ENCODE measurements around the gene TSPAN31. TPM values are rescaled to one million over a fixed set of nuclear protein-coding genes. Genes with fewer than 3 reads are reported as not detected.
"Not testable (repeated sequence)": the region's sequence is repeated elsewhere in the genome, so short reads cannot be mapped to it uniquely, and the experiment has no call there.

TSPAN31 gene
- total RNA-seq, 1 donor from 2014 or later, result 109 TPM

GRCh38 chr12:57770734-57771133, 25.9 kb downstream of the TSPAN31 start:
- Histone ChIP-seq H3K27me3 (ENCODE audit: control insufficient read depth, insufficient read depth, low read length) (no peaks in the 10 kb centered on the region), H3K36me3 (ENCODE audit: control insufficient read depth, insufficient read depth, low read length) (peaks cover 3% of the 10 kb centered on the region), H3K4me3 (ENCODE audit: low read depth, low read length) (no peak overlapping the region)
- FAIRE-seq, result no peak
- no peak for TF ChIP-seq CTCF (IDR thresholded peaks at IDR 0.05; ENCODE audit: insufficient read depth, low read length, severe bottlenecking)
- no peak for DNase-seq (ENCODE audit: low read depth)

- peak overlapping the region; percentile 73 for H3K4me3 ChIP-seq (ENCODE audit: low read depth, low read length)
- H3K36me3 ChIP-seq (ENCODE audit: control insufficient read depth, insufficient read depth, low read length), result peaks cover 3% of the 10 kb centered on the region
- DNase-seq (ENCODE audit: low read depth), result peak; percentile 85
- FAIRE-seq, result no peak
- H3K27me3 ChIP-seq (ENCODE audit: control insufficient read depth, insufficient read depth, low read length), result no peaks in the 10 kb centered on the region
- no peak for TF ChIP-seq CTCF (IDR thresholded peaks at IDR 0.05; ENCODE audit: insufficient read depth, low read length, severe bottlenecking)
These were observed 26.5 kb downstream of the TSPAN31 start for GRCh38 chr12:57771236-57771872.

- Histone ChIP-seq H3K4me3 (ENCODE audit: low read depth, low read length) (peak within 1 kb of the TSS; percentile 73), H3K27me3 (ENCODE audit: control insufficient read depth, insufficient read depth, low read length) (no peaks in the 10 kb centered on the region), H3K36me3 (ENCODE audit: control insufficient read depth, insufficient read depth, low read length) (peaks cover 3% of the 10 kb centered on the region)
- TF ChIP-seq CTCF (IDR thresholded peaks at IDR 0.05; ENCODE audit: insufficient read depth, low read length, severe bottlenecking), result no peak
- peak; percentile 91 for DNase-seq (ENCODE audit: low read depth)
- no peak for FAIRE-seq
These were observed 27.1 kb downstream of the TSPAN31 start, which contains the start of gene METTL1 for GRCh38 chr12:57771873-57772428. METTL1 (minus strand) TSS chr12:57772105; CDS start chr12:57772083, 22 bp downstream.

- H3K4me3 ChIP-seq (ENCODE audit: low read depth, low read length), result peak within 1 kb of the TSS; percentile 73
- H3K36me3 ChIP-seq (ENCODE audit: control insufficient read depth, insufficient read depth, low read length), result peaks cover 3% of the 10 kb centered on the region
- no peak for FAIRE-seq
- no peak for TF ChIP-seq CTCF (IDR thresholded peaks at IDR 0.05; ENCODE audit: insufficient read depth, low read length, severe bottlenecking)
- H3K27me3 ChIP-seq (ENCODE audit: control insufficient read depth, insufficient read depth, low read length), result no peaks in the 10 kb centered on the region
- DNase-seq (ENCODE audit: low read depth), result no peak
These were observed 27.8 kb downstream of the TSPAN31 start, which contains the start of gene EEF1AKMT3 for GRCh38 chr12:57772429-57773322. EEF1AKMT3 (plus strand) TSS chr12:57772614; CDS start chr12:57772725, 111 bp downstream.

GRCh38 chr12:57774634-57775033, 29.8 kb downstream of the TSPAN31 start:
- H3K36me3 ChIP-seq (ENCODE audit: control insufficient read depth, insufficient read depth, low read length); DNase-seq (ENCODE audit: low read depth); H3K27me3 ChIP-seq (ENCODE audit: control insufficient read depth, insufficient read depth, low read length); H3K4me3 ChIP-seq (ENCODE audit: low read depth, low read length); FAIRE-seq: not testable (repeated sequence)

GRCh38 chr12:57775044-57775443, 30.2 kb downstream of the TSPAN31 start:
- H3K27me3 ChIP-seq (ENCODE audit: control insufficient read depth, insufficient read depth, low read length), result no peaks in the 10 kb centered on the region
- peaks cover 3% of the 10 kb centered on the region for H3K36me3 ChIP-seq (ENCODE audit: control insufficient read depth, insufficient read depth, low read length)
- TF ChIP-seq CTCF (IDR thresholded peaks at IDR 0.05; ENCODE audit: insufficient read depth, low read length, severe bottlenecking), result no peak
- DNase-seq (ENCODE audit: low read depth), result no peak
- FAIRE-seq, result no peak
- H3K4me3 ChIP-seq (ENCODE audit: low read depth, low read length), result no peak overlapping the region
